GM12891 (cell line): ENCODE results near the gene SMYD3.

ENCODE experiments used
- DNase-seq: peaks from one replicate; pipeline ENCODE4 v3.0.0; 2011; ENCODE audit warnings: low spot score; ENCODE audit not compliant: insufficient read length
- FAIRE-seq: peaks from 2 replicates; lab custom pipeline; 2011; peaks lifted over from hg19 to GRCh38; lab: Jason Lieb, UNC
- PAX5 ChIP-seq: IDR thresholded peaks from 2 replicates; pipeline ENCODE4 v1.6.1; 2011; ENCODE audit warnings: low read length, moderate library complexity, mild to moderate bottlenecking; ENCODE audit not compliant: insufficient read depth, severe bottlenecking
- POLR2A ChIP-seq: IDR thresholded peaks from 2 replicates; pipeline ENCODE4 v1.6.1; 2011; ENCODE audit warnings: low read depth, low read length, control low read depth
- POLR2AphosphoS5 ChIP-seq: IDR thresholded peaks from 2 replicates; pipeline ENCODE4 v1.6.1; 2011; ENCODE audit warnings: low read depth, low read length, control low read depth
- POU2F2 ChIP-seq: IDR thresholded peaks from 2 replicates; pipeline ENCODE4 v1.6.1; 2011; ENCODE audit warnings: low read depth, mild to moderate bottlenecking, control low read depth, low read length, moderate library complexity
- SPI1 ChIP-seq: IDR thresholded peaks from 2 replicates; pipeline ENCODE4 v1.6.1; 2011; ENCODE audit warnings: low read depth, low read length, control low read depth
- TAF1 ChIP-seq: IDR thresholded peaks from 2 replicates; pipeline ENCODE4 v1.6.1; 2011; ENCODE audit warnings: low read depth, low read length, control low read depth

The SMYD3 gene

DNA sequence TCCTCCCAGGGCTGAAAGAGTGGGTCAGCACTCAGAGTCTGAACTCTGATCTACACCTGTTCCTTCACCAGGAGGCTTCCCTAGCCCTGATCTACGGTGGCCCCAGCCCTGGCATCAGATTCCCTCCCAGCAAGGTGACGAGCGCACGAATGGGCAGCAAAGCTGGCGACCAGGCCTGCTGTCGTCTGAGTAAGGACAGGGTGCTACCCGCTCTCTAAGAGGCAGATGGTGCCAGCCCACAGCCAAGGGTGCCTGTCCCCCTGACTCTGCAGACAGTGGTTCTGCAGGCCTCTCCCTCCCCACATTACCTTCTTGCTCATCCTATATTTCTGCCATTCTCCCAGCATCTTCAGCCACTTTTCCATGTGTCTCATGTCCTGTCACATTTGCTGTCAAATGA, 10.3 kb upstream of the SMYD3 start:
- FAIRE-seq (no peak), DNase-seq (no peak)
- TF ChIP-seq PAX5 (no peak), POU2F2 (no peak), POLR2A (no peak)

DNA sequence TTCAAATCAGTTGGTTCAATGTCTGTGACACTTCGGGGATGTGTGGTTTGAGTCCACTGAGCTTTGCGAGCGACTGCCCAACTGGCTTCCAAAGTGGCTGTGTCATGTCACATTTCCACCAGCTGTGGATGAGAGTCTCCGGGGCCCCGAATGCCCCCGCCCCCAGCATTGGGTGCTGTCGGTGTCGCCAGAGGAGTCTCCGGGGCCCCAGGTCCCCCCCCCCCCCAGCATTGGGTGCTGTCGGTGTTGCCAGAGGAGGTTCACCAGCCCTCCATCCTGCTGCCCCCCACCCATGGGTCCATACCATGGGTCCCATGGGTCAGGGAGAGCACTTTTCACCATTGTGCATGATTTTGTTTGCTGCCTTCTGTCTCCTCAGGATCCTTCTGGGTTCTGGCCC, 9.0 kb upstream of the SMYD3 start:
- DNase-seq (no peak), FAIRE-seq (no peak)
- TF ChIP-seq POLR2A = no peak
- TF ChIP-seq POLR2AphosphoS5 = no peak
- TF ChIP-seq PAX5 = no peak
- TF ChIP-seq SPI1 = no peak
- no peak for TF ChIP-seq POU2F2
- no peak for TF ChIP-seq TAF1

DNA sequence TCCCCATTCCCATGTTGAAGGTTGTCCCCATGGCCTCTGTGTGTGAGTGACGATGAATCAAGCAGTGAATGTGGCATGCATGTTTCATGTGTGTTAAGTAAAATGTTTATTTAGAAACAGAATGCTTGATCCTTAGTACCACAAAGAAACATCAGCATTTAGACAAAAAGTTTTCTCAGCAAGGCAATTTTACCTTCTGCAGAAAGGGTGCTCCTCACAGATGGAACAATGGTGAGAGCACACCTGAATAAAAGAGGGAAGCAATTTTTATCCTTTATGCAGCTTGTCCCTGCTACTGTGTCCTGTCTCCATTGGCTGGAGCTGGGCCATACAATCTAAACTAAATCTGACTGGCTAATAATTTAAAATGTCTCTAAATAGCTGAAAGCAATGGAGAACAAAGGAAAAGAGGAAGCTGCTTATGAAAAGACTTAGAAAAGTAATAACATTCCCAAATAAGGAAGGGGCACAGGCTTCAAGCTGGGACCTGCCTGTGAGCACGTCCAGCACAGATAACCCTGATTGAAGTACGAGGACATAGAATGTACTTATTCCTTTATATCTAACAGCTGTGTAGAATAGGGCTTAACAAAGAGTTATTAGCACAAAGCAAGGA, 8.4 kb upstream of the SMYD3 start:
- no peak for DNase-seq
- FAIRE-seq = peak; percentile 16
- TF ChIP-seq POLR2AphosphoS5 = no peak
- TF ChIP-seq TAF1 = no peak
- no peak for TF ChIP-seq PAX5
- no peak for TF ChIP-seq SPI1
- TF ChIP-seq POLR2A = no peak
- no peak for TF ChIP-seq POU2F2

DNA sequence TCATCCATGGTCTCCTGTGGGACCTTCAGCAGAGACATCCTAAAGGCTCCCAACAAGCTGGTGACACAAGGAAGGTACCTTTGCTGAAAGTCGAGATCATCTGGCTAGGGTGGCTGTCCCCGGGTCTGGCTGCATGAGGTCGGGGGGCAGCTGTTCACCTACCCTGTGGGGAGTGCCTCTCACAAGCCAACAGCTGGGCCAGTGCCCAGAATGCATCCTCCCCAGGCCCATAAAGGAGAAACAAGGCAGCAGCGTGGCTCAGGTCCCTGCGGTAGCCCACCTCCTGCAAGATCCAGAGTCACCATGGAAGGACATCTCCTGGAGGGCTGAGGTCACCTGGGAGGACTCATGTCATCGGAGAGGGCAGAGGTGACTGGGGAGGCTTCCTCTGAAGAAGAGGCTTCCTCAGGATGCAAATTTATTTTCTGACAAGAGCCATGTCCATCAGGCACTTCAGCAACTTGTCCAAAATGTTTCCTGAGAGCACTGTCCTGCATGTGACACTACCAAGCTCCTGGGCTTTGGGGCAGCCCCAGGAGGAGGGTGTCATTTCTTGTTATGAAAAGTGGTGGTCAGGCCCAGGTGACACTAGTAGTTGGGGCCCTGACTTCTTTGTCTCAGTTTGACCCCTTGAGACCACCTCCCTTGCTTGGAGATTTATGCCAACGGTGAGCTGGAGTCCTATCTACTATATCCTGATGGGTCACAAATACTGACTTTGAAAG, 6.7 kb upstream of the SMYD3 start:
- DNase-seq = no peak
- FAIRE-seq = no peak
- TF ChIP-seq PAX5 (no peak), POLR2A (no peak), TAF1 (no peak), POLR2AphosphoS5 (no peak), SPI1 (no peak), POU2F2 (no peak)

- TF ChIP-seq POLR2AphosphoS5 = no peak
- no peak for TF ChIP-seq SPI1
- TF ChIP-seq POLR2A = no peak
- TF ChIP-seq TAF1 = no peak
- TF ChIP-seq PAX5 = no peak
- TF ChIP-seq POU2F2 = no peak
- FAIRE-seq = no peak
- DNase-seq = no peak
Measured at GRCh38 chr1:246513041-246513440, 6.0 kb upstream of the SMYD3 start.

DNA sequence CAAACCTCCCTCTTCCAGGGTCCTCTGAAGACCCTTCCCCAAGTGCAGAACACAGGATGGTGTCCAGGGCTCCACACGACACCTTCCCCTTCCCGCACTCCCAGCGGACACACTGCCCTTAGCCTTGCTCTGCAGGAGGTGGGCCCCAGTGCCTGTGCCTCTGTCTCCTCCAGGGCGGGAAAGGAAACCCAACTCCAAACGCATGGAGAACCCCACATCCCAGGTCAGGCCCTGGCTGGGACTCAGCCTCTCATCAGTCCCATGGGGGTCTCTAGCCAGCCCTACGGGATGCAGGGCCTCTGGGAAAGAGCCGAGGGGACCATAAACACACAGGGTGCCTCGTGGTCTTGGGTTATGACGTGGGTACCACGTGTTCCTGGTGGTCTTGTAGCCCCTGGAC, 5.6 kb upstream of the SMYD3 start:
- TF ChIP-seq POLR2A (no peak), POLR2AphosphoS5 (no peak)
- FAIRE-seq (no peak), DNase-seq (no peak)

- no peak for TF ChIP-seq POLR2AphosphoS5
- no peak for TF ChIP-seq POLR2A
- TF ChIP-seq TAF1 = no peak
- no peak for TF ChIP-seq SPI1
- TF ChIP-seq PAX5 = no peak
- FAIRE-seq = no peak
- DNase-seq = no peak
Measured at GRCh38 chr1:246512230-246512629, 5.2 kb upstream of the SMYD3 start.

DNA sequence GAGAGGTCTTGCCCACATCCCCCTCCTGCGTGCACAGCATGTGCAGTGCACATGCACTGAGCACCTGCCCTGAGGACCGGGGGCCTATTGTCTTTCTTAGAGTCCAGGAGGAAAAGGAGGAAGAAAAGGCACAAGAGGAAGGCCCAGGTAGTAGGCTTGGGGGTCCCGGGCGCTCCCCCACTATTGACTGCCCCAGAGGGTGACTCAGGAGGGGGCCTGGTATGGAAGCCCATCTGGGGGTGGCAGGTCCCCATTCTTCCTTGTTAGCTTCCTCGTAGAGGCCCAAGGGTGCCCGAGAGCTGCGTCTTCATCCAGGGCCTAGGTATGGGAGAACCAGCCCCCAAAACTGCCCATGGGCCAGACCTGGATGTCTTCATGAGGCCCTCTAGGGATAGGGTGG, 4.1 kb upstream of the SMYD3 start:
- no peak for FAIRE-seq

DNA sequence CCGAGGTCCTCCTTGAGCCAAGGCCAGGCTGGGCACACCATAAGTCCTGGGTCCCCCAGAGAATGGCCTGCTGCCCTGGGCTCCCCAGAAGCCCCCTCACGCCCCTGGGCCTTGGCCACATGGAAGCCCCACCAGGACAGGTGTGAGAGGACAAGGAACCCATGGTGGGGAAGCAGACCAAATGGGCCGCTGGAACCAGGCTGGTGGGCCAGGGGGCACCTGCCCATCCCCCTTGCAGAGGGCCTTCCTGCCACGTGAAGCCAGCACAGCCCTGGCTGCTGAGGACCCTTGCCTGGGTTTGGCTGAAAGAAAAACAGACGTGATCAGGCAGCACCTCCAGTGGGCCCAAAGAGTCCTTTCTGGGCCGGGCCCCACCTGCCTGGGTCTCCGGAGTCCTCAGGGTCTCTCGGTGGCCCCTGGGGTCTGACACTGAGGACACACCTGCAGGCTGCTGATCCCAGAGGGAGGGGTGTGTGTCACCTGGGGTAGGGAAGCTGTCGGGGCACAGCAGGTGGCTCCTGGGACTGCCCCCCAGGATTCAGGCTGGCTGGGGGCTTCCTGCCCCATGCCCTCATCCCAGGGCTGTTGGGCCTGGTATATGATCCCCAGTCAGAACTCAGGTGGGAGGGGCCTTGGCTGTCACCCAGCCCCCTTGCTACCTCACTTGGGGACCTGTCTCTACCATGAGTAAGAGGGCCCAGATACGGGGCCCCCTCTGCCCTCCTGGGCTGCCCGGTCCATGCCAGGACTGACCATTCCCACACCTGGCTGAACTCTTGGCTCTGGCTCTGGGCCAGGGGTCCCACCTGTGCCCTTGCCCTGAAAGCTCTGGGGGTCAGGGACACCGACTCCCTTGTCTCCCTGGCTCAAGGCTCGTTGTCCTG, 3.3 kb upstream of the SMYD3 start:
- TF ChIP-seq TAF1 (no peak), POU2F2 (no peak), POLR2AphosphoS5 (no peak), SPI1 (no peak), POLR2A (no peak), PAX5 (no peak)
- FAIRE-seq = no peak
- DNase-seq = no peak

More for the DNA sequence above, 4.1 kb upstream of the SMYD3 start:
- no peak for TF ChIP-seq POLR2A
- TF ChIP-seq POLR2AphosphoS5 = no peak
- no peak for TF ChIP-seq POU2F2
- no peak for TF ChIP-seq PAX5
- TF ChIP-seq TAF1 = no peak
- TF ChIP-seq SPI1 = no peak
- DNase-seq = no peak
